ENCODE measurements around the gene ATP6V1D.
"Not testable (repeated sequence)": the region's sequence is repeated elsewhere in the genome, so short reads cannot be mapped to it uniquely, and the experiment has no call there.

ATP6V1D gene

DNA sequence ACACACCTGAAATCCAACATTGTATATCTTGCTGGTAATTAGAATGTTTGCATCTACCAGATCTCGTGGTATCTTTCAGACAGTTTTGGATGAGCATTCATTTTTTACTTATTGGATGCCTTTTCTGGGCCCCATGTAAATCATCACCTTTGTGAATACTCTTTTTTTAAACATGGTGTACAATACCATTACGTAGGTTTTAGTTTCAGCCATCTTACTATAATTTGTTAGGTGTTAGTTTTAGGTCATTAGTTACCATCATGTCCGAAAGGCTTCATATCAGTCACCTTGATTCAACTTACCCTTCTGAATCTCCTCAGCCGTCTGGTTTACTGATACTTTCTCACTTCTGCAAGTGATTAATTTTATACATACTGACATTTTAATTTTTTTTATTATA is 5.9 kb upstream of the ATP6V1D start:
- no peak for DNase-seq

DNA sequence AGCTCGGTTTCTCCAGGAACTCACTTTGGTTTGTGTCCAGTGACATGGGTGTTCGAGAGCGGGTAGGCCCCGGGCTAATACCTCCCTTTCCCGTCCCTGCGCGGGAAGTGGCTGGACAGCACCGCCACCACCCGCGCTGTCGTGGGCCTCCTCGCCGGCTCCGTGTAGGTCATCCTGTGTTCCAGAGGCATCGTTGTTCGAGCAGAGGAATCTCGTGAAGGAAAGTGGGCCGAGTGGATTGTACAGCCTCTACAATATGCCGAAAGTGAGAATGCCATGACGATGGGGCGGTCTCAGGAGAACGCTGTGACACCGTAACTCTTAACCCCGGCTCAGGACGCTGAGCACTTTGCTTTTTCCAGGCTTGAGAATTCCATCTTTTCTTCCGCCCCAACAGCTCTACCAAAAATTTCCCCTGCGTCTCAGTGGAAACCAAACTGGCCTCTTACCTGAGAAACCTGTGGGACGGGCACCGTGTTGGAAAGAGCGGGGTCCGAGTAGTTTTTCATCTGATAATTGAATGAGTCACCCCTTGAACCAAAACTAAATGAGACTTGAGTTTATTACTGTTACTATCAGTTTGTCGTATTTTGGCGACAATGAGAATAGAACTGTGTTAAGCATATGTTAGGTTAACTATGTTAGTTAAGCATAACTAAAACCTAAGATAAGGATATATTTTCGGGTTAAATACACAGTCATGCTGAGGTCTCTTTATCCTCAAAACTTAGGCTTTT is 1.0 kb upstream of the ATP6V1D start:
- DNase-seq, result no peak

DNA sequence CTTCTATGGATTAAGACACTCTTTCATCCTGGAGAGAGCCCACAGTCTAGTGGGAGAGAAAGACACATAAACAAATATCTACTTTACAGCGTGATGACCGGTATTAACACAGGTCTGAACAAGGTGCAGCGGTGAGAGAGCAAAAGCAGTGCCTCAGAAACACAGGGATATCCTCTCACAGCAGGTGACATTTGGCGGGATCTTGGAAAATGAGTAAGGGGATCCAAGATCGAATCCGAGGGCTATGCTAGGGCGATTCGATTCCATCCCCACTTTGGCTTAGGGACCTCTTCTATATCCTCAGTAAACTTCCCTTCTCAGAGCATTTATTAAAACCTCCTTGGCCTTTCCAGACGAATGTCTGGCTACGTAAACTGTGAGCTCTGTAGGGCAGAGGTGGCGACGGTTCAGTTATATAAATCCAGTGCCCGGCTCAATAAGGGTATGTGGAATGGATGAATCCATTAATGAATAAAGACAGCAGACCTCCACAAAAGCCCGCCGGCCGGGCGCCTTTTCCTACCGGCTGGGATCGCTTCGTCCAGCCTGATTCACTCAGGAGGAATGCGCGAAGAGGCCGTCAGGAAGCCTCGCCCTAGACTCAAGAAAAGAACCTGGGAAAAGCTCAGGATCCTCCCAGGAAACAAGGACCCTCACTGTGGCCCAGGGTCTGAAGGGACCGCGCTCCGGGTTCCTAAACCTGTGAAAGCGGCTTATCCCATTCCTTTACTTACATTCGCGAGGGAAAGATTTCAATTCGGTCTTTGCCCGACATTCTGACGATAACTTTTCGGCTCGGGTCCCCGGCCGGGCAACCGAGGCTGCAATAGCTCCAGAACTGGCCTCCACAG is 455 bp downstream of the ATP6V1D start:
- DNase-seq, result no peak

DNA sequence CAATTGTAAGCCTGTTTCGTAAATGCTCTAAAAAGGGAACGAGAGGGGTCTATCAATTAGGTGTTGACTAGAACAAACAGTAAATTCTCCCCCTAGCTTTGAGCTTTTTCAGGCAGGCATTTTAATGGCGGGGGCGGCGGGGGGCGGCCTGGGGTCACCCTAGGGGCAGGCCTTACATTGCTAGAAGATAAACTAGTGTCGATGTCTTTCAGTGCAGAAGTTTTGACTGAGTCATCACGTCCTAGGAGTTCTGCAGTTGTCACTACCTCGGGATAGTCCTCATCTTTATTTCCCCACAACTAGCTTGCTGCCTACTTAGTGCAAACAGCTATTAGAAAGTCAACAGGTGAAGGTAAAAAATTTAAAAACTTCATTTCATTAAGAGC is 1.6 kb downstream of the ATP6V1D start:
- no peak for DNase-seq

DNA sequence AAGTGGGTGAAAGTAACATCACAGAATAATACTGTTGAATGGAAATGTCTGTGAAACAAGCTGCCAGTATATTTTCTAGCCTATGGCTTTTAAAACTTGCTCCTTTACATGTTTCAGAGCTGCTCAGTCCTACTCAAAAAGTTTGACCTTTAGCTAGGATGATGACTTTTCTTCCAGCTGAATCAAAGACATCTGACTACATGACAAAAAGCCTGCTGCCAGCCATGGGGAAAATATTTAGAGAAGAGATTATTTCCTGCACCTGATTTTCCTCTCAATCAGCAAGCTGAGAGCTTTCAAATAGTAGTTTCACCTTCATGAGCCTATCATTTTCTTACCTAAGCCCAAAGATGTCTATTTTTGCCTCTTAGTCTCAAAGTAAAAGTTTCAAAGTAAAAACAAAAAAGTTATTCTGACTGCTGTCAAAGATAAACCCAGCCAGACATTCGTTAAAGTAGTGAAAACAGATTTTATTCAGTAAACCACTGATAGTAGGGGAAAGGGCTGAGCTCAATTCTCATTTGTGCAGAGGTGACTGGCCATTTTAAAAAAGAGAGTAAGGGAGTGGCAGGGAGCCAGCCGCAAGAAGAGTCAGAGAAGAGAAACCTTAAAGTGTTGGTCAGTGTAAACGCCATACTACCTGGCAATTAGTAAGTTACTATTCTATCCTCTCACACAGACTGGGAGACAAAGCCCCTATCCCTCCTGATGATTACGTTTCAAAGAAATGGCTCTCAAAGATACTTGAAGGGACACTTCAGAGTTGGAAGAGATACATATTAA is 2.2 kb downstream of the ATP6V1D start:
- no peak for DNase-seq

DNA sequence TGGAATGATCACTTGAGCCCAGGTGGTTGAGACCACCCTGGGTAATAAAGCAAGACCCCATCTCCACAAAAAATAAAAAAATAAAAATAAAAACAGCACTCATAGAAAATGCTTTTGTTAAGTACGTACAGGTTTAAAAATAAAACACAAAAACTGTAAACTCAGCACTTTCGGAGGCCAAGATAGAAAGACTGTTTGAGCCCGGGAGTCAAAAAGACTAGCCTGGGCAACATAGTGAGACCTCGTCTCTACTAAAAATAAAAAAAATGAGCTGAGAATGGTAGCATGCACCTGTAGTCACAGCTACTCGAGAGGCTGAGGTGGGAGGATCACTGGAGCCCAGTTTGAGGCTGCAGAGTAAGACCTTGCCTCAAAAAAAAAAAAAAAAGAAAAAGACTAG is 7.5 kb downstream of the ATP6V1D start:
- no peak for DNase-seq

DNA sequence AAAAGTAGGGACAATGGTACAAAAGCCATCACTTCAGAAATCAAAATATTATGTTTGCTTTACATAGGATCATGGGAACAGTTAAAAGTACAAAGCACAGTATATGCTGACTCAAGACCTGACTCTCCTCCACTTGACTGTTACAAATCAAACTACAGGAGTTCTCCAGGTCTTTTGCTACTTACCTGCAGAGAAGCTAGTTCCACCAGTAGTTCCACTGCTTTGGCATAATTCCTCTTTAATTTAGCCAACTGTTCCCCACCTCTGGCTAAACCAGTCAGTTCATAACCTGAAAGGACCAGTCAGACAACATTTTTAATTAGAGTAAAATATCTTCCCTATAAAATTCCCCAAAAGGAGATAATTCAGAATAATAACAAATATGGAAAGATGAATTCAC is 14.0 kb downstream of the ATP6V1D start:
- no peak for DNase-seq

DNA sequence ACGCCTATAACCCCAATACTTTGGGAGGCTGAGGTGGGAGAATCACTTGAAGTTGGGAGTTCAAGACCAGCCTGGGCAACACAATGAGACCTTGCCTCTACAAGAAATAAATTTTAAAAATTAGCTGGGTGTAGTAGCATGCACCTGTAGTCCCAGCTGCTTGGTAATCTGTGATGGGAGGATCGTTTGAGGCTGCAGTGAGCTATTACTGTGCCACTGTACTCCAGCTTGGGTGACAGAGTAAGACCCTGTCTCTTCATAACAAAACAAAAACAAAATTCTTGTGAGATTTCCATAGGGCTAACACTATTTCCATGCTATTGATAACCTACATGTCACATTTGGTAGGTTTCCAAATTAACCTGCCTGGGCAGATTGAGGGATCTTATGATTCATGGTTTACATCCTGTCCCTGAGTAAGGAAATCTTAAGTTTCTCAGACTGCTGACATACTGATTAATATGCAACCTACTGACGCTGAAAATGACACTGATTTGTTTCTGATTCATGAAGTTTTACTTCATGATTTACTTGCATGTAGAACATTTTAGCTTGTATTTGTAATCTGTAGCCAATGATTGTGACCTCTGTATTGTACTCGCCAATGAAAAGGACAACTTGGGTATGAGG is 15.9 kb downstream of the ATP6V1D start:
- no peak for DNase-seq

DNA sequence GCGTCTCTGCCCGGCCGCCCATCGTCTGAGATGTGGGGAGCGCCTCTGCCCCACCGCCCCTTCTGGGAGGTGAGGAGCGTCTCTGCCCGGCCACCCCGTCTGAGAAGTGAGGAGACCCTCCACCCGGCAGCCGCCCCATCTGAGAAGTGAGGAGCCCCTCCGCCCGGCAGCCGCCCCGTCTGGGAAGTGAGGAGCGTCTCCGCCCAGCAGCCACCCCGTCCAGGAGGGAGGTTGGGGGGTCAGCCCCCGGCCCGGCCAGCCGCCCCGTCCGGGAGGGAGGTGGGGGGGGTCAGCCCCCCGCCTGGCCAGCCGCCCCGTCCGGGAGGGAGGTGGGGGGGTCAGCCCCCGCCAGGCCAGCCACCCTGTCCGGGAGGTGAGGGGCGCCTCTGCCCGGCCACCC is 18.4 kb downstream of the ATP6V1D start:
- DNase-seq, result not testable (repeated sequence)

DNA sequence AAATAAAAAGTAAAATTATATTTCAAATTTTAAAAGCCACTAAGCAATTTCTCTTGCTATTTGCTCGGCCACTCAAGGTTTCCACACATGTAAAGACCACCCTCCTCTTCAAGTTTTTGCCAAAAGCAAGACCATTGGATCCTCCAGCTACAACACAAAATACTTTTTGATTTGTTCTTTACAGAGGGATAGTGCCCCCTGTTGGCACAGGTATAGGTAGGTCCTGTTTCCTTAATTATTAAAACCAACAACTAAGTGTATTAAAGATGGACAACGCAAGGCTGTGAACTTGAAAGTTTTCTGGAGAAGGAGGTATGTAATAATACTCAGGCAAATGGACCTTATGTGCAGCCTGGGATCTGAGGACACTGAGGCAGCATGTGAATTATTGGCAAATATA is 23.8 kb downstream of the ATP6V1D start:
- DNase-seq, result no peak

DNA sequence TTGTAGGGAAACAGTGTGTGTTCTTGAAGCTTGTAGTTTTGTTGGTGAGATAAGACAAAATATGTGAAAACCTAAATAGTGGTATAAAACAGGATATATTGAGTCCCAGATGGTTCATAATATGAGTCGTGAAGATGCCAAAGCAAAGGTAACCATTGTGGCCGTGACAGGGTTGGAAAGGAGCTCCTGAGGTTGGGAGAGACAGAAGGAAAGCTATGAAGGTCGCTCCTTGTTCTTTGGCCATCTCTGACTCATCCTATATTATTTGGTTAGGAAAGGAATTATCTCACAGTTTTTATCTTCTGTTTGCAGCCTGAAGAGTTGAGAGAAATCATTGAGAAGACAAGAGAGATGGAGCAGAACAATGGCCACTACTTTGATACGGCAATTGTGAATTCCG is 27.1 kb downstream of the ATP6V1D start:
- DNase-seq, result no peak

DNA sequence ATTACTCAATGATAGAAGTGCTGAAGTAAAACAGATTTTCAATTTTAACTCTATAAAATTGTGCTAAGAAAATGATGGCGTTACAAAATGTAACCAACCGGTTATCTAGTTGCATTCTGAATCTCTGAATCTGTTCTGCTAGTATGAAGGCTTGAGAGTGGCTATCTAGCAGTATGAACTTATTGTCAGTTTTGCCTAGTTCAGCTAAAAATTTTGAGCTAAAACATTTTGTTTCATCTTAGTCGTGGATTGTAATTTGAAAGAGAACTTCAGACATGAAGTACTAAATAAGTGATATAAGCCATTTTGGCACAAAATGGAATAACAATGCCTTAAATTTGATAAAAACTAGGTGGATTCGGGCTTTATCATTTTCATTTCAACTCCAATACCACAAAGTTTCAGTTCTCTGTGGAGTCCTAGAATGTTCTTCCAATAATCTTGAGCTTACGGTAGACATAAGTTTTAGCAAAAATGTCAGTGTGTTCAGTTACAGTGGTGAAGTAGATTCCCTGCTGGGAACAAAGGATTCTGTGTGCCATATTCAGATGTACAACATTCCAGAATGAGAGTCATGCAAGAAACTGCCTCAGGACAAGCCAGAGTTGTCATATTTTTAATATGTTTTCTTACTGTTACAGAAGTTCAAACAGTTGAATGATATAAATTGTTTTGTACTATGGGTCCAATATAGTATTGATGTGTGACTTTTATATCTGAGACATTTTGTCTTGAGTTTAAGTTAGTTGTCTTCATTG is 28.1 kb downstream of the ATP6V1D start:
- no peak for DNase-seq

DNA sequence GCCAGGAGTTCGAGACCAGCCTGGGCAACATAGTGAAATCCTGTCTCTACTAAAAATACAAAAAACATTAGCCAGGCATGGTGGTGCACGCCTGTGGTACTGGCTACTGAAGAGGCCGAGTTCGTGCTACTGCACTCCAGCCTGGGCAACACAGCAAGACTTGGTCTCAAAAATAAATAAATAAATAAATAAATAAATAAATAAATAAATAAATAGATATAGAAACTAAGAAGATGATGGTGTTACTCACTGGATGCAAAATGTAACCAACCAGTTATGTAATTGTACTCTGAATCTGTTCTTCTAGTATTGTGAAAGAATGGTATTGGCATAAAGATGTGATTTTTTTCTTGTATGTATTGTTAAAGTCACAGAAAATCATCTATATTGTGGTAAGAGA is 29.9 kb downstream of the ATP6V1D start:
- not testable (repeated sequence) for DNase-seq

DNA sequence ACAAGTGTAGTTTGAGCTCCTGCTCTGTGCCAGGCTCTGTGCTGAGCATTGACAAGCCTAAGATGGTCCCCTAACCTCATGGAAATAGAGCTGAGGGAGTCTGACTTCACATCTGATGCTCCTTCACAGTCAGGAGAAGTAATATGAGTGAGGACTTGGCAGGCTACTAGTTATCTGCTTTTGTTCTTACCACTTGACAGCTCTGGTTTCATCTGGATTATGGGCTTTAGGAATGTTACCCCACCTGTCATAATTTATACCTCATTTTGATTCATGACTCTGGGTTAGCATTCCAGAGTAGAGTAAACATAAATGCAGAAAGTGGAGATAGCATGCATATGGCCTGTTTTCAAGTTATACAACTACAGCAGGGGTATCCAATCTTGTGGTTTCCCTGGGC is 40.5 kb downstream of the ATP6V1D start:
- no peak for DNase-seq

DNA sequence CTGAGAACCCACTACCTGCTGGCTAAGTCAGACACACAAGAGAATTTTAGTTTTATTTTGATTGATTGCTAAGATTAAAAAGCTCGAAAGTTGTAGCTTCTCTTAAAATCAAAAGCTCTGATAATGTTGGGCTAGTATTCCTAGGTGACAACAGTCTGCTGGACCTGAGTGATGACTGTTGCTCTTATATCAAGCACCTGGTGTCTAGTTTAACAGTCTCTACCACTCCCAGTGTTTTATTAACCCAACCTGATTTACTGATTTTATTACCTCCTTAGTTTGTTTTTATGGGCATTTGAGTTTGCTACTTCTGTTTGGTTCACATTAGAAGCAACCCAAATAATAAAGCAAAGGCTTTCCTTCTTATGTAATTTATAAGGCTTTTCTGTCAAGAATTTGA is 41.8 kb downstream of the ATP6V1D start:
- DNase-seq, result no peak

DNA sequence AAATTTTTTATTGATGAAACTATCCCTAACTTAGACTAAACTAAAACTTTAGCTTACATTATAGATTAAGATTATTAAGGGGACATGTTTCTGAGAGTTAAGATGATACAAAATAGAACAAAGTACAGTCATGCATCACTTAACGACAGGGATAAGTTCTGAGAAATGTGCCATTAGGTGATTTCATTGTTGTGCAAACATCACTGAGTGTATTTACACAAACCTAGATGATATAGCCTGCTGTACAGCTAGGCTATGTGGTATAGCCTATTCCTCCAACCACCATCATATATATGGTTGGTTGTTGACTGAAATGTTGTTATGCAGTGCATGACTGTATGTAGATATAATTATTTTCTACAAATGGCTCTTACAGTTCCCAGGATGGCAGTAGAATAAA is 46.5 kb downstream of the ATP6V1D start:
- no peak for DNase-seq

DNA sequence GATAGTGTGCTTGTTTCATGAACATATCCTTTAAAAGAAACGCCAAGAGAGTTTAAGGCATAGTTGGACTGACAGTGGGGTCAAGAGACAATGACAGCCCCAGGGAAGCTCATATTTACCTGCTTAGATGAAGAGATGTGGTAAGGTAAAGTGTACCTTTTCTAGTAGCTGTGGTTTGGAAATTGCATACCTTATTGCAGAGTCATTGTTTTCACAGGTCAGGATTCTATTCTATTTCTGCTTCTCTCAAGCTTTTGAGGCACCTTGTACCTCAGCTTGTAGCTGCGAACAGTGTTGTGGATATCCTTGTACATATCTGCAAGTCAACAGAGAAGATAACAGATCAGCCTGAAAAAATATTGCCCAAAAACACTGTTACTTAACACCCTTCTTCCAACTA is 47.7 kb downstream of the ATP6V1D start:
- DNase-seq, result no peak

All from NCI-H1694 (cell line).